HEK293 (cell line): ENCODE data around the gene NEGR1.

Experiments
- CTCF ChIA-PET: fragments of 350-600 bp; formaldehyde crosslinking; extraction: SDS; loops from one replicate; lab custom pipeline; 2021; ENCODE audit warnings: antibody characterized with exemption; lab: Yijun Ruan, JAX
- POLR2A ChIA-PET: fragments of 300-600 bp; formaldehyde crosslinking; extraction: SDS; loops from one replicate; lab custom pipeline; 2020; ENCODE audit warnings: antibody characterized with exemption, inconsistent platforms; lab: Yijun Ruan, JAX
- H3K27ac ChIP-seq: fragments of 200-500 bp; sonication (Bioruptor generic); 2 replicates; pipeline ENCODE4 v1.5.1; 2014; ENCODE audit warnings: low read depth, low read length, control low read depth, inconsistent platforms; ENCODE audit errors: extremely low read depth
- H3K36me3 ChIP-seq, 2 experiments: fragments of 200-500 bp in 1 of 2; sonication (Bioruptor generic) in 1 of 2; 1 replicate in 1 of 2; 2 replicates in 1 of 2; pipeline ENCODE4 v1.5.1; 2014 to 2017; ENCODE audit warnings: inconsistent platforms in 2 of 2, low read length in 2 of 2; ENCODE audit not compliant: control insufficient read depth in 2 of 2, insufficient read depth in 1 of 2
- H3K4me1 ChIP-seq: fragments of 200-500 bp; sonication (Bioruptor generic); 2 replicates; pipeline ENCODE4 v1.5.1; 2014; ENCODE audit warnings: mild to moderate bottlenecking, low read length, inconsistent platforms; ENCODE audit not compliant: control insufficient read depth, insufficient read depth
- H3K4me3 ChIP-seq: 2 replicates; pipeline ENCODE4 v1.5.1; 2011; ENCODE audit warnings: low read depth, mild to moderate bottlenecking, control low read depth, low read length, moderate library complexity
- H3K9me3 ChIP-seq: fragments of 200-500 bp; sonication (Bioruptor generic); 2 replicates; pipeline ENCODE4 v1.5.1; 2014; ENCODE audit warnings: low read depth, low read length, inconsistent platforms; ENCODE audit not compliant: control insufficient read depth, insufficient read depth
- AEBP2 ChIP-seq: fragments of 450-650 bp; formaldehyde crosslinking; IDR thresholded peaks from 2 replicates; pipeline ENCODE4 v1.5.1; 2016; ENCODE audit warnings: missing biosample characterization, missing genetic modification characterization, borderline replicate concordance
- BCL11B ChIP-seq: fragments of 450-650 bp; formaldehyde crosslinking; IDR thresholded peaks from 2 replicates; pipeline ENCODE4 v1.5.1; 2016; ENCODE audit warnings: low read depth, missing biosample characterization, missing genetic modification characterization
- PBX3 ChIP-seq: sonication (generic); formaldehyde crosslinking; IDR thresholded peaks from 2 replicates; pipeline ENCODE4 v1.8.1; 2022; ENCODE audit warnings: mild to moderate bottlenecking, moderate library complexity, missing genetic modification reagents
- ZBTB26 ChIP-seq: fragments of 450-650 bp; formaldehyde crosslinking; optimal IDR thresholded peaks from 2 replicates; pipeline ENCODE3; 2016; ENCODE audit warnings: missing biosample characterization, mild to moderate bottlenecking, missing genetic modification characterization
- ZNF138 ChIP-seq: fragments of 450-650 bp; formaldehyde crosslinking; IDR thresholded peaks from 2 replicates; pipeline ENCODE4 v1.5.1; 2016; ENCODE audit warnings: missing biosample characterization, missing genetic modification characterization, borderline replicate concordance
- ZNF174 ChIP-seq: fragments of 450-650 bp; formaldehyde crosslinking; IDR thresholded peaks from 2 replicates; pipeline ENCODE4 v1.5.0; 2017; ENCODE audit warnings: missing biosample characterization, mild to moderate bottlenecking, missing genetic modification characterization
- ZNF202 ChIP-seq: fragments of 450-650 bp; formaldehyde crosslinking; IDR thresholded peaks from 2 replicates; pipeline ENCODE4 v1.5.1; 2016; ENCODE audit warnings: missing biosample characterization, missing genetic modification characterization, borderline replicate concordance
- ZNF221 ChIP-seq: fragments of 450-650 bp; formaldehyde crosslinking; IDR thresholded peaks from 2 replicates; pipeline ENCODE4 v1.5.1; 2017; ENCODE audit warnings: missing biosample characterization, missing genetic modification characterization, borderline replicate concordance
- ZNF266 ChIP-seq: fragments of 450-650 bp; formaldehyde crosslinking; IDR thresholded peaks from 2 replicates; pipeline ENCODE4 v1.5.1; 2016; ENCODE audit warnings: missing biosample characterization, missing genetic modification characterization, low read depth
- ZNF292 ChIP-seq: fragments of 450-650 bp; formaldehyde crosslinking; IDR thresholded peaks from 2 replicates; pipeline ENCODE4 v1.5.1; 2016; ENCODE audit warnings: low read depth, missing biosample characterization, missing genetic modification characterization, borderline replicate concordance
- ZNF37A ChIP-seq: fragments of 450-650 bp; IDR thresholded peaks from 2 replicates; pipeline ENCODE4 v1.5.1; 2018; ENCODE audit warnings: missing biosample characterization, missing genetic modification characterization
- ZNF398 ChIP-seq: fragments of 450-650 bp; formaldehyde crosslinking; IDR thresholded peaks from 2 replicates; pipeline ENCODE4 v1.5.1; 2017; ENCODE audit warnings: missing biosample characterization, missing genetic modification characterization
- ZNF433 ChIP-seq: fragments of 450-650 bp; formaldehyde crosslinking; IDR thresholded peaks from 2 replicates; pipeline ENCODE4 v1.5.1; 2016; ENCODE audit warnings: missing biosample characterization, missing genetic modification characterization, low read depth
- ZNF449 ChIP-seq: fragments of 450-650 bp; formaldehyde crosslinking; IDR thresholded peaks from 2 replicates; pipeline ENCODE4 v1.5.1; 2017; ENCODE audit warnings: missing biosample characterization, mild to moderate bottlenecking, missing genetic modification characterization, moderate library complexity
- ZNF621 ChIP-seq: fragments of 450-650 bp; formaldehyde crosslinking; IDR thresholded peaks from 2 replicates; pipeline ENCODE4 v1.5.1; 2017; ENCODE audit warnings: missing biosample characterization, missing genetic modification characterization
- ZNF830 ChIP-seq: fragments of 450-650 bp; IDR thresholded peaks from 2 replicates; pipeline ENCODE4 v1.5.0; 2018; ENCODE audit warnings: missing biosample characterization, missing genetic modification characterization, low read depth, mild to moderate bottlenecking, moderate library complexity
- ZNF843 ChIP-seq: fragments of 450-650 bp; formaldehyde crosslinking; IDR thresholded peaks from 2 replicates; pipeline ENCODE4 v1.5.1; 2016; ENCODE audit warnings: missing biosample characterization, missing genetic modification characterization

NEGR1 gene

GRCh38 chr1:71592646-71593274 is 689.6 kb downstream of the NEGR1 start (continued):
- TF ChIP-seq AEBP2 (tag by site-specific recombination) (no peak), ZNF433 (tag by site-specific recombination) (no peak)

GRCh38 chr1:71589005-71589404 is 693.3 kb downstream of the NEGR1 start:
- ChIA-PET CTCF (no interaction called here), POLR2A (no interaction called here)
- TF ChIP-seq ZNF621 (tag by site-specific recombination) (no peak), ZNF37A (tag by site-specific recombination) (no peak), ZNF221 (tag by site-specific recombination) (no peak), ZNF830 (tag by site-specific recombination) (no peak), PBX3 (CRISPR knock-in tag) (no peak), ZNF398 (no peak), ZNF292 (tag by site-specific recombination) (no peak), ZNF138 (tag by site-specific recombination) (no peak), ZNF174 (no peak)
- Histone ChIP-seq H3K27ac (no peak overlapping the region), H3K9me3 (no peaks in the 10 kb centered on the region), H3K4me3 (no peak overlapping the region), H3K36me3 (no peaks in the 10 kb centered on the region), H3K4me1 (no peaks in the 10 kb centered on the region)

- ChIA-PET POLR2A (no interaction called here), CTCF (no interaction called here)
- Histone ChIP-seq H3K4me1 (no peaks in the 10 kb centered on the region), H3K9me3 (no peaks in the 10 kb centered on the region), H3K4me3 (no peak overlapping the region), H3K36me3 (no peaks in the 10 kb centered on the region), H3K27ac (no peak overlapping the region)
- TF ChIP-seq ZNF266 (tag by site-specific recombination): no peak
- no peak for TF ChIP-seq ZNF449 (tag by site-specific recombination)
- no peak for TF ChIP-seq ZBTB26 (tag by site-specific recombination)
- TF ChIP-seq ZNF202: no peak
- no peak for TF ChIP-seq ZNF843 (tag by site-specific recombination)
- no peak for TF ChIP-seq BCL11B (tag by site-specific recombination)
Measured at GRCh38 chr1:71587961-71588360, 694.4 kb downstream of the NEGR1 start.
